Calu3 (cell line): ENCODE measurements around the gene LIMK2. TPM values are rescaled to one million over a fixed set of nuclear protein-coding genes. Genes with fewer than 3 reads are reported as not detected.

ENCODE experiments used
- BruUV-seq: library from RNA; stranded (reverse); fragments of 400-500 nt; replicated peaks from 2 replicates; lab custom pipeline; 2021; lab: Mats Ljungman, UMichigan
- CTCF ChIA-PET: fragments of 300-600 bp; sonication (Branson Sonifier 250); formaldehyde crosslinking; loops from one replicate; lab custom pipeline; 2022; ENCODE audit warnings: antibody characterized with exemption; lab: Charles Lee
- DNase-seq: peaks from one replicate; pipeline ENCODE4 v3.0.0; 2022
- H3K27ac Mint-ChIP-seq: one replicate; pipeline ENCODE4 v1.8.0; 2022; ENCODE audit warnings: mixed read lengths; ENCODE audit not compliant: unreplicated experiment
- H3K27me3 Mint-ChIP-seq: one replicate; pipeline ENCODE4 v1.8.0; 2022; ENCODE audit warnings: mixed read lengths; ENCODE audit not compliant: unreplicated experiment
- H3K36me3 Mint-ChIP-seq: one replicate; pipeline ENCODE4 v1.8.0; 2022; ENCODE audit warnings: mild to moderate bottlenecking, moderate library complexity, mixed read lengths; ENCODE audit not compliant: insufficient read depth, unreplicated experiment
- H3K4me1 Mint-ChIP-seq: one replicate; pipeline ENCODE4 v1.8.0; 2022; ENCODE audit warnings: mild to moderate bottlenecking, low read depth, mixed read lengths; ENCODE audit not compliant: unreplicated experiment
- H3K4me3 Mint-ChIP-seq: one replicate; pipeline ENCODE4 v1.8.0; 2022; ENCODE audit warnings: mild to moderate bottlenecking, low read depth, moderate library complexity, mixed read lengths; ENCODE audit not compliant: unreplicated experiment
- H3K9me3 Mint-ChIP-seq: one replicate; pipeline ENCODE4 v1.8.0; 2022; ENCODE audit warnings: low read depth, mixed read lengths; ENCODE audit not compliant: unreplicated experiment
- intact Hi-C: fragments of 100-400 bp; cut with micrococcal nuclease; formaldehyde crosslinking; loops from one replicate; pipeline ENCODE4 v1.10.0; 2022; ENCODE audit not compliant: unreplicated experiment
- total RNA-seq: library from RNA; stranded (reverse); gene quantifications from 2 replicates; pipeline ENCODE4 v1.2.3, GENCODE V29; 2022
- TF ChIP-seq, protein P1 (sequence below): fragments of 200-600 bp; IDR thresholded peaks from one replicate; pipeline ENCODE4 v1.8.0; 2022; ENCODE audit warnings: antibody characterized with exemption; ENCODE audit not compliant: unreplicated experiment

LIMK2 gene
- total RNA-seq, 1 experiment from 2014 or later = 59.9 TPM

DNA sequence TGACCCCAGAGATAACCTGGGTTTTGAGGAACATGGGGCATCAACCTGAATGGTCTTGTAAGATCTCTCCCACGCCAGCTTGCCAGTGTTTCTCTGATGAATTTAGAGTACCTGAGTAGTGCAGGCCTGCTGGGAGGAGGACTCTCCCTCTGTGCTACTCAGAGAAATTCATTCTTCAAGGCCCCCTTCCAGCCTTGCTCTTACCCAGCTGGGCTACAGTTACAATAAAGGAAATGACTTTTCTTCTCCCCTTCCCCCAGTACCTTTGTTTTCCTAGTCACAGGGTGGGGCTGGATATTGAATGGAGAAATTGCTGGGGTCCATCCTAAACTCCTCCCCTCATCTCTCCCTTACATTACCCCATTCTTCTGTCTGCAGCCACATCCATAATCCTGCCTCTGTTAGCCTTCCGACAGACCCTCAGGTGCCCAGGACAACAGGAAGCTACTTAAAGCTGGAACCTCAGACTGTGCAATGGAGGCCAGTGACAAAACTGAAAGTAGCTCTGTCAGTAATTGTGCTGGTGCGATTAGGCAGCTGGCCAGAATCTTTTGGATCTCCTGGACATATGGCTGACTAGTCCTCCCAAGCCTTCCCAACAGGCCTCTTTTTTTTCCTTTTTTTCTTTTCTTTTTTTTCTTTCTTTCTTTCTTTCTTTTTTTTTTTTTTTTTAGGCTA, 17.4 kb downstream of the LIMK2 start:
- Mint-ChIP-seq H3K36me3 (peaks cover 10% of the 10 kb centered on the region), H3K27me3 (no peaks in the 10 kb centered on the region), H3K27ac (no peak overlapping the region), H3K4me3 (no peak overlapping the region), H3K9me3 (no peaks in the 10 kb centered on the region), H3K4me1 (peaks cover 52% of the 10 kb centered on the region)
- intact Hi-C loops = loop anchor here (2.0 kb wide), 1 partner anchor 17 kb away; the partner anchor contains the start of gene LIMK2
- TF ChIP-seq, protein P1, sequence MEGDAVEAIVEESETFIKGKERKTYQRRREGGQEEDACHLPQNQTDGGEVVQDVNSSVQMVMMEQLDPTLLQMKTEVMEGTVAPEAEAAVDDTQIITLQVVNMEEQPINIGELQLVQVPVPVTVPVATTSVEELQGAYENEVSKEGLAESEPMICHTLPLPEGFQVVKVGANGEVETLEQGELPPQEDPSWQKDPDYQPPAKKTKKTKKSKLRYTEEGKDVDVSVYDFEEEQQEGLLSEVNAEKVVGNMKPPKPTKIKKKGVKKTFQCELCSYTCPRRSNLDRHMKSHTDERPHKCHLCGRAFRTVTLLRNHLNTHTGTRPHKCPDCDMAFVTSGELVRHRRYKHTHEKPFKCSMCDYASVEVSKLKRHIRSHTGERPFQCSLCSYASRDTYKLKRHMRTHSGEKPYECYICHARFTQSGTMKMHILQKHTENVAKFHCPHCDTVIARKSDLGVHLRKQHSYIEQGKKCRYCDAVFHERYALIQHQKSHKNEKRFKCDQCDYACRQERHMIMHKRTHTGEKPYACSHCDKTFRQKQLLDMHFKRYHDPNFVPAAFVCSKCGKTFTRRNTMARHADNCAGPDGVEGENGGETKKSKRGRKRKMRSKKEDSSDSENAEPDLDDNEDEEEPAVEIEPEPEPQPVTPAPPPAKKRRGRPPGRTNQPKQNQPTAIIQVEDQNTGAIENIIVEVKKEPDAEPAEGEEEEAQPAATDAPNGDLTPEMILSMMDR = no peak
- BruUV-seq = no TSS peak
- DNase-seq = no peak
- CTCF ChIA-PET = interaction anchor here (0.7 to 1.2 kb wide), 3 partner anchors 13 to 69 kb away, joined by 3 to 4 read pairs (median 4); no protein-coding TSS in a partner anchor

DNA sequence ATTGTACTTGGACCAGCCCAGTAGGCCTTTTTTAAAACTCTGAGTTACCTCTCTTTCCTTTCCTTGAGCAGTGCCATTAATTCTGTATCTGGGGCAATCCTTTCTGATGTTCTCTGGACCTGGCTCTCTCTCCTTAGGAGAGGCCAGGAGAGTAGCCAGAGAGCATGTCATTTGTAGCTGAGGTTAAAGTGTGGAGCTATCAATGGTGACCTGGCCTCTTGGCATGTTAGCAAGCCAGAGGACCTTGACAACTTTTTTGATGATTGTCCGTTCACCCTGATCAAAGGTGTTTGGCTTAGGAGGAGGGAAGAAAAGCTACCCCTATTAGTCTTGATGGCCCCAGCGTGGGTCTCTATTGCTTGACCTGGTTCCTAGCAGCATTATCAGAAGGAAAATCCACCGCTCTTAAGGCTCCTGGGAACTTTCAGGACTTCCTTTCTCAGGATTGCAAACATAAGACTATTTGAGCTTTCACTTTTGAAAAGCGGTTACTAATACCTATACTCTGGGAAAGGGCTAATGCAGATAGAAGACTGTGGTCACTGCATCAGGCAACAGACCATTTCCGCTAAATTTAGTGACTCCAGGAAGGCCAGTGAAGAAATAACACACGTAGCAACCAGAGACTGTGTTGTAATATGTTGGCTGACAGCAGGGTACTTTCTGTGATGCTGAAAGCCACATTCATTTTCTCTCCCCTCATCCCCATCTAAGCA, 18.2 kb downstream of the LIMK2 start:
- H3K9me3 Mint-ChIP-seq = no peaks in the 10 kb centered on the region
- peak overlapping the region; percentile 11 for H3K27ac Mint-ChIP-seq
- no peak overlapping the region for H3K4me3 Mint-ChIP-seq
- no peak for DNase-seq
- peaks cover 52% of the 10 kb centered on the region for H3K4me1 Mint-ChIP-seq
- TF ChIP-seq, protein P1 = no peak
- no peaks in the 10 kb centered on the region for H3K27me3 Mint-ChIP-seq
- intact Hi-C loops = loop anchor here (2.0 kb wide), 1 partner anchor 18 kb away; the partner anchor contains the start of gene LIMK2
- H3K36me3 Mint-ChIP-seq = peaks cover 15% of the 10 kb centered on the region
- no TSS peak for BruUV-seq
- CTCF ChIA-PET = interaction anchor here (0.8 to 1.4 kb wide), 4 partner anchors 13 to 467 kb away, joined by 3 to 5 read pairs (median 4); no protein-coding TSS in a partner anchor

DNA sequence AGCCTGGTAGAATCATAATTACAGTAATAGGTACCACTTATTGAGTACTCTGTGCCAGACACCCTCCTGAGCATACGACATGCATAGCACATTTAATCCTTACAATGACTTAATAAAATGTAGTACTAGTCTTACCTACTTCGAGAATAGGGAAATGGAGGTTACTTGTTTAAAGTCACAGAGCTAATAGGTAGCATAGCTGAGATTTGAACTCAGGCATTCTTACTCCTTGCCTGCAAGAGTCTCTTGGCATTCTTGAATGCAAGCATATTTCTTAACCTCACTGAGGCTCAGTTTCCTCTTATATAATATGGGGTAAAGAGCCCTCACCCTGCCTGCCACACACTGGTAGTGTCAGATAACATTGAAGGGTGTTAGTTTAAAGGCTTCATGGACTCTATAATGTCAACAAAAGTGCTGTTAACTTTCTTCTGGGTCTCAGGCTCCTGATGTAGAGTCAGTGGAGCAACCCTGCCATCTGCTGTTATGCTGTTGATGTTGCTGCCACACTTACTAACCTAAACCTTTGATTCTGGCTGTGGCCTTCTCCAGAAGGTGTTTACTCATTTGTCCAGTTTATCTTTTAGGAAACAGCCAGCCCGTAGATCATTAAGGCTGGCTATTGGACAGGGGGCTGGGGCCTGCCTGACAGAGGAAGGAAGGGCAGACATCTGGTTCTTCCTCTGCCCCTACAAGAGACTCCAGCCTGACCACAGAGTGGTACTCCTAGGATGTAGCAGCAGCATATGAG, 18.9 kb downstream of the LIMK2 start:
- peaks cover 15% of the 10 kb centered on the region for H3K36me3 Mint-ChIP-seq
- CTCF ChIA-PET = interaction anchor here (0.8 to 2.4 kb wide), 5 partner anchors 13 to 468 kb away, joined by 3 to 19 read pairs (median 5); partner anchors contain the start of gene LIMK2
- no TSS peak for BruUV-seq
- intact Hi-C loops = loop anchor here (2.0 kb wide), 1 partner anchor 18 kb away; the partner anchor contains the start of gene LIMK2
- H3K27ac Mint-ChIP-seq = peak overlapping the region; percentile 11
- H3K4me3 Mint-ChIP-seq = no peak overlapping the region
- TF ChIP-seq, protein P1 = peak; percentile 51
- DNase-seq = peak; percentile 41
- no peaks in the 10 kb centered on the region for H3K9me3 Mint-ChIP-seq
- H3K4me1 Mint-ChIP-seq = peaks cover 52% of the 10 kb centered on the region
- no peaks in the 10 kb centered on the region for H3K27me3 Mint-ChIP-seq

DNA sequence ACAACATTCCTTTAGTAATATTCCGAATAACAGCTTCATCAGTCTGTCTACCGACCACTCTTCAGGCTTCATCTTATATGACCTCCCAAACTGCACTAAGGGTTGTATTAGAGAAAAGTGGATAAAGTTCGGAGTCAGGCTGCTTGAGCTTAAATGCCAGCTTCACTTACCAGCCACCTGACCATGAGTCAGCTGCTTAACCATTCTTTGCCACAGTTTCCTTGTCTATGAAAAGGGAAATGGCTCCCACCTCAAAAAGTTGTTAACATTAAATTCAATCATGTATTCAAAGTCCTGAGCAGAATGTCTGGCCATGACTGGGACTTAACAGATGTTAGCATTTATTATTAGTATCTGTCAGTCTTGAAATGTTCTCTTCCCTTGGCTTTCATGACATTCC, 20.9 kb downstream of the LIMK2 start:
- Mint-ChIP-seq H3K27ac (peak overlapping the region; percentile 57), H3K4me1 (peaks cover 46% of the 10 kb centered on the region), H3K9me3 (no peaks in the 10 kb centered on the region), H3K36me3 (peaks cover 10% of the 10 kb centered on the region), H3K4me3 (no peak overlapping the region), H3K27me3 (no peaks in the 10 kb centered on the region)
- TF ChIP-seq, protein P1 = no peak
- DNase-seq = no peak
- CTCF ChIA-PET = interaction anchor here (0.8 to 2.4 kb wide), 7 partner anchors 9 to 126 kb away, joined by 3 to 19 read pairs (median 5); partner anchors contain the start of genes LIMK2 and SELENOM
- no TSS peak for BruUV-seq
- intact Hi-C loops = no loop called here
